ENCODE data around the gene UGT3A2.

UGT3A2 gene

DNA sequence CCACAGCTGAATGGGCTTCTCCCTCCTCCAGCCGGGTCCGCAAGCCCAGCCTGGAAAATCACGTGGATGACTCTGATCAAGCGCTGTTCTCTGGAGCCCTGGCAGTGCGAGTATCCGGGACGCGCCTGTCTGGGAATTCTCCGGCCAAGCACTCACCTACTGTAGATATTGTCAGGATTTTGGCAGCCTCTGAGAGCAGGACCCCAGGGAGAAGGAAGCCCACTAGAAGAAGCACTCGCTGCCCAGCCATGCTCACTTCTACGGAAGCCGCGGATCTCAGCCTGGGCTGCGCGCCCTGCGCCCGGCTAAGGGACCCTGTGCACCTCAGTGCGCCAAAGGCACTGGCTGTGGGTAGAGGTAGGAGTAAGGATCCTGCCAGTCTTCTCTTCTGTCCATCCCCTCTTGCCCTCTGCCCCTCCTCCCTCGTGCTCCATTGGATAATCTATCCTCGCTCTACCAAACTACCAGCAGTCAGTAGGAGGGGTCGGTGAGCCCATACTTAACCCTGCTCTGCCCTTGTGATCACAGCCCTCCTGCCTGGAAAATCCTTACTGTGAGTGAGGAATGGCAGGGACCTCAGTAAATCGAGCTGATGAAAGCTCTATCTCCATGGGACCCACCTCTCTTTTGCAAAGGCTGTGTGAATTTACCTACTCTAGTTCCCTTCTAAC, at the start of gene UGT3A2:
TSS of gene UGT3A2 (minus strand) at position 343 of the 671 bp plus-strand sequence. CDS start at position 250, 93 bp downstream.
- no peak for DNase-seq (ENCODE audit: low read depth)

- no peak for DNase-seq (ENCODE audit: low read depth)
These were observed 44.6 kb upstream of the UGT3A2 start for GRCh38 chr5:36111238-36111637.

DNA sequence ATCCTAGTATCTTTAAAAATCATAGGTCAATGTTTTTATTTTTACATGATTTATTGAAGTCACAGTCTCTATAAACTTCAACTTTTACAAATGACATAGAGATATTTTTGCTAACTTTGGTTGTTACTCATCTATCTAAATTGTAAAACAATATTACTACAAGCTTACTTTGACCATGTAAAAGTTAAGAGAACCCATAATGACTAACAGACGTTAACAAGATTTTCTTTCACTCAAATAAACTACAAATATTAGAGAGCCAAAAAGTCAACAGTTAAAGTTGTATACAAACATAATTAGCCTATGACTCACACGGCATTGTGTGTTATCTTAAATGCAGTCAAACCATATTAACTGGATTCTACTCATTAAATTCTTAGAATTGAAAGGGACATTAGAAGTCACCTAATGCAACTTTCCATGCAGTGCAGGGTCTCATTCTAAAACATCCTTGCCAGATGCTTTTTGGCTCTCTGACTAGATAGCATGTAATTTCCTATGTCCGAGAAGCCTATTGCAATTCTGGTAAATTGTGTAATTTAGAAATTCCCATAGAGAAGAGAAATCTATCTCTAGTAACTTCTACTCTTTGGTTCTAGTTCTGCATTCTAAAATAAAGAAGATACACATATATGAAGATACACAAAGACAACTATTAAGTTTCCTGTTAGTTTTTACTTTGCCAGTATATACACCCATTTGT, 42.2 kb upstream of the UGT3A2 start:
- peak; percentile 41 for DNase-seq (ENCODE audit: low read depth)

DNA sequence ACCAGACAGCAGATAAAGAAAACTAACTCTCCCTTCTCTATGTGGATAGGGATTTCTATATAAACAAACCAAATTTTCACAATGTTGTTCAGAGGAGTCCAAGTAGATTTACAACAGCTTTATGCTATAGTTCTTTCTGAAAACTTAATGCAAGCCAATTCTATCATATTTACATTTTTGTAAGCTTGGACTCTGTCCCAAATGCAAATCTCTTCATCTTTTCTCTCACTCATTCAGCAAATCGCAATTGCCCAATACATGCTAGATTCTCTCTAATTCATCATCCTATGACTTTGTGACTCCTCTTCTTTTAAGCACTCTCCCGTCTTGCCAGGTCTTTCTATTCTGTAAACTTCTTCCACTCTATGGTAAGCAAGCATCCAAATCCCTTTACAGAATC, 39.1 kb upstream of the UGT3A2 start:
- no peak for DNase-seq (ENCODE audit: low read depth)

DNA sequence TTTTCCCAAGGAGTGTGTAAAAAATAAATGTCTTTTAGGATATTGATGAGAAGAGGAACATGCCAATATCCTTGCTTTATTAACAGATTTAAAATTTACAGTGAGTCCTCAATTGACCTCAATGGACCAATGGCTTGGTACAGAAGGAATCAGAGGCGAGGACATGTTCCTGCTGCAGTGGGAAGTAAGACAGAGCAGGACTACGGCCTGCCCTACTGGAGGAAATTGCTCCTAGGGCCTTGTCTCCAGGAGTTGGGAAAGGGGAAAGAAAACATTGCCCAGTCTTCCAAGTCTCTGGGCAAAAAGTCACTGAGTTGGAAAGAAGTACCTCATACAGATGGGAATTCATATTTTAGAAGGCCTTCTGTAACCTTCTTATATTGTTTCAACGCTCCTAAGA, 33.1 kb upstream of the UGT3A2 start:
- DNase-seq (ENCODE audit: low read depth): no peak

GRCh38 chr5:36096486-36096885, 29.8 kb upstream of the UGT3A2 start:
- no peak for DNase-seq (ENCODE audit: low read depth)

- DNase-seq (ENCODE audit: low read depth): peak; percentile 13
These were observed 23.3 kb upstream of the UGT3A2 start for GRCh38 chr5:36089989-36090388.

DNA sequence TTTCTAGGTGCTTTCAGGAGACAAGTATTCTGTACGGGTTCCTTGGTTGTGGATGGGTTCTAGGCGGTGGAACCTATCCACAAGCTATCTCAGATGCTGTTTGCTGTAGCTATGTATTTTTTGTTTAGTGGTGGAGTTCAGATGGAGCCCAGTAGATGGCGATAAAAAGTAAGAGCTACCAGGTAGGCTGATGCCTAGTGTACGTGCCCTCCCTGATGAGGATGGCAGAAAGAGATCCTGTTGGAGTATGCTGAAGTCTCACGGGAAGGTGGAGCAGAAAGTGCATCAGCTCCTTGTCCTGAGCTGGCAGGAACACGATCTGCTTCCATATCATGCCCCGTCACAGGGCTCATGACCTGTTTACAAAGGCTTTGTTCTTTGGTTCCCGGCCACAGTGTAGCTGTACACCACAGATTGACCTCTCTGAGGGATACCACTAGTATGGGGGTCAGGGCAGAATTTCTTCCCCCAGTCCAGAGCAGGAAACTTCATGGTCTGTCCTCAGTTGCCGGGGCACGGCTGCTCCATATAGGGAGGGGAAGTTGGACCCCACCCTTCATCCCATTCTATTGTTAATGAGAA, 12.6 kb upstream of the UGT3A2 start:
- peak; percentile 29 for DNase-seq (ENCODE audit: low read depth)

- DNase-seq (ENCODE audit: low read depth): no peak
These were observed 11.7 kb upstream of the UGT3A2 start for GRCh38 chr5:36078430-36078829.

DNA sequence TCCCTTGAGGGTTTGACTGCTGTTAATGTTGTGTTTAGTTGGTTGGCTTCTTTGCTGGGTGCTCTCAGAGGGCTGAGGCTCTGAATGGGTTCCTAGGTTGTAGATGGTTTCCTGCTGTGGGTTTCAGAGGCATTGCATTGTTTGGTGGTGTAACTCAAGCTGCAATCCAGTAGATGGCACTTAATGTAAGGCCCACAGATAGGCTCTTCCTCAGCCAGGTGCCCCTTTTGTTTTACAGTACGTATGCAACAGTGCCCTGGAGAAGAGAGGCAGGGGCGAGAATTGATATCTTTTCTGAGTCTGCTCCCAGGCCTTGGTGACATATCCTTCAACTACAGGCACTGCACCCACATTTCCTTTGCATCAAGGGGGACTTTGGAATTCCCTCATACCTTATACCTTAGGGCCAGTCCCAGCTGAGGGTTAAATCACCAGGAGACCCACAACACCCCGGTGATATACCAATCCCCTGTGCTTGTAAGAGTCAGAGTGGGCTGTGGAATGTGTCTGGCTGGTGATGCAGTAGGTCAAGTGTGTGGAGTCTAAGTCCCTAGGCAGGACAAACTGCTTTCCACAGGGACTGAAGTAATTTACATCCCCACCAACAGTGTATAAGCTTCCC, 7.0 kb upstream of the UGT3A2 start:
- DNase-seq (ENCODE audit: low read depth): no peak

GRCh38 chr5:36070687-36071571, 4.2 kb upstream of the UGT3A2 start:
- DNase-seq (ENCODE audit: low read depth): no peak

DNA sequence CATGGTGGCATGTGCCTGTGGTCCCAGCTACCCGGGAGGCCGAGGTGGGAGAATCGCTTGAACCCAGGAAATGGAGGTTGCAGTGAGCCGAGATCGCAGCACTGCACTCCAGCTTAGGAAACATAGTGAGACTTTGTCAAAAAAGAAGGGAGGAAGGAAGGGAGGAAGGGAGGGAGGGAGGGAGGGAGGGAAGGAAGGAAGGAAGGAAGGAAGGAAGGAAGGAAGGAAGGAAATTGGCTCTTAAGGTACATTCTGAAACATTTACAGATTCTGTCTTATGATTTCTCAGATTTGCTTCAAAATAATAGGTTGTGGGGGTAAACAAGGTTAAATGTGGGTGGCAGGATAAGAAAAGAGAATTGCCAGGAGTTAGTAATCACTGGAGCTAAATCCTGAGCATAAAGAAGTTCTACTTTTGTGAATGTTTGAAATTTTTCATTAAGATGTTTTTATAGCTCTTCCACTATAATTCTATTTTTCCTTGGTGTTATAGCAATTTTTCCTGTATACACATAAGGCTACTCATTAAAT, 2.1 kb upstream of the UGT3A2 start:
- DNase-seq (ENCODE audit: low read depth): no peak

DNA sequence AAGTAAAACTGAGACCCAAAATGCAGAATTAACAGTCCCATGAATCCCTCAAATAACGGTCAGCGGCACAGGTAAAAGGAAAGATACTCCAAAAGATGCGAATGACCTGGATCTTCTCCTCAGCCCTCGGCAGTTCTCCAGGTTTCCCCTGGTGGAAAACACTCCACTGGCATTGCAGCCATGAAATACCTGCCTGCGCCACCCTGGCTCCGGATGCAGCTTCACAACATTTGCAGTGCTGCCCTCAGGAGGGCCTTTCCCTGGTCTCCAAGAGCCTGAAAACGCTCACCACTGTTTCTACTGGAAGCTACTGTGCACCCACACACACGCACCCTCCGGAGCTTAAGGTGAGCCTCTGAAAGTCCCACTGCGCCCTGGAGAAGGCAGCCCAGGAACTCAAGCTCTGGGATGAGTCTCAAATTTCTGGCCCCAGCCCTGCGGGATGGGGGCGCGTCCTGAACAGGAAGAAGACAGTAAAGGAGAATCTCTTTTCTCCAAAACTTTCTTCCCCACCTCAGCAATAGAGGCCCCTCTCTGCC, 612 bp downstream of the UGT3A2 start:
- DNase-seq (ENCODE audit: low read depth): no peak

DNA sequence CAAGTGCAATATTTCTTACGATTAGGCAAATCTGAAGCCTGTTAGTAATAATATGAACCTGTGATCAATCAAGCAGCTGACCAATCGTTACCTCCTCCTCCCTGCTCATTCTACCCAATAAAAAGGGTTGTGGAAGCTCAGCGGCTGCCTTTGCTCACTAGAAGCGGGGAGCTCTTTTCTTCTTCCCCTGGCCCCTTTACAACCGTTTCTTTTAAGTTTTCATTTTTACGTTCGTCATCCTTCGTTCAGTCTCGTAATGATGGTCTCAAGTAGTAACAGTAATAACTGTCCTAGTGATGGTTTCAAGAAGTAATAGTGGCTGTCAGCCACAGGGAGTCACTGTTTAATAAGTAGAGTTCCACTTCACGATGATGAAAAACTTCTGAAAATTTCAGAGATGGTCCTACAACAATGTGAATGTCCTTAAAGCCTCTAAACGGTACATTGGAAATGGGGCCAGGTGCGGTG, 6.2 kb downstream of the UGT3A2 start:
- peak; percentile 22 for DNase-seq (ENCODE audit: low read depth)

DNA sequence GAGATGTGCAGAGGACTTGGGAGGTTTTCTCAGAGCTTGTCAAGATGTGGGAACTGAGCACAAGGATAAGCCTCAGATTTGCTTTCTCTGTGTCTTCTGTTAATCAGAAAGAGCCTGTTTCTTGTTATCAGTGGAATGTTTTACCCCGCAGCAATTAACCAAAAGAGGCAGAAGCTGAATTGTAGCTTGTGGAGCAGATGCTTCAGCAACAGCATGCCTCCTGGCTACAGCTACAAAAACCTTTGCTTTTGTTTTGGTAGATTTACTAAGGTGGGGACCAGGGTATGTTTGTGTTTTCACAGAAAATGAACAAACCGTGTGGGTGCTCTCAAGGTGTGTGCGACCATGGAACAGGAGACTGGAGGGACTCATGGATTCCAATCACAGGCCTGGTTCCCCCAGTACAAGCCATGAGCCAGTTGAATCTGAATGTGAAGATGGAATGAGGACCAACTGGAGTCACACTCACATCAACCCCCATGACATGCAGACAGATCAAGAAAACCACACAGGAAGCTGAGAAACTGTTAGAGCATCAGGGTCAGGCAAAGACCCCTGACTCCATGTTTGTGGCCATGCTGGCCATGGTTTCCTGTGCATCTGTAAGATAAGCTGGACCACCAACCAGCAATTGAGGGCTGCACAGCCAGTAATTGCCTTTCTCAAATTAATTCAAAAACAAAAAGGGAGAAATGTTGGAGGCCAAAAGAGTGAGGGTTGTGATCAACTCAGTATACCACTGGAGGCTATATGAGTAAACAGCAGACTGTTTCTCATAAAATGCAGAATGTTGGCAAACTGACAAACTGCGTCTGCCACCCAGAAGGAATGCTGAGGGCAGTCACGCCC, 6.9 kb downstream of the UGT3A2 start:
- peak; percentile 64 for DNase-seq (ENCODE audit: low read depth)

DNA sequence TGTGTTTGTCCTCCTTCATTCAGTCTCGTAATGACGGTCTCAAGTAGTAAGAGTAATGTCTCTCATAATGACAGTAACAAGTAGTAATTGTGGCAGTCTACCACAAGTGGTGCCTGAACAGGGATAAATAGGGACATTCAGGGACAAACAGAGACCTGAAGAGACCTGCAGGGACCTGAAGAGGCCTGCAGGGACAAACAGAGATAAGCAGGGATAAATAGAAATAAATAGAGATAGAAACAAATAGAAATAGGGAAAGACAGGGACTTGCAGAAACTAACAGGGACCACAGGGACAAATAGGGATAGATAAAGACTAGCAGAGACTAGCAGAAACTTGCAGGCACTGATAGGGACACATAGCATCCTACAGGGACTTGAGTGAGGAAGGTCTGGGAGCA, 7.9 kb downstream of the UGT3A2 start:
- no peak for DNase-seq (ENCODE audit: low read depth)

DNA sequence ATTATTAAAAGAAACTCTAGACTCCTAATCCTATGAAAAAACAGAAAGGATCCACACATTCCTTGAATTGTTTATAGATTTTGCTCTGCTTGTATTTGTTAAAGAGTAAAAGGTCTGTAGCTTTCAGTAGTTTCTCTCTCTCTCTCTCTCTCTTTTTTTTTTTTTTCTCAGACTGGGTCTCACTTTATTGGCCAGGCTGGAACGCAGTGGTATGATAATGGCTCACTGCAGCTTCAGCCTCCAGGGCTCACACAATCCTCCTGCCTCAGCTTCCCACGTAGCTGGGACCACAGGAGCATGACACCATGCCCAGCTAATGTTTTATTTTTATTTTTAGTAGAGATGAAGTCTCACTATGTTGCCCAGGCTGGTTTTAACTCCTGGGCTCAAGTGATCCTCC, 9.3 kb downstream of the UGT3A2 start:
- no peak for DNase-seq (ENCODE audit: low read depth)

GRCh38 chr5:36056422-36056821, 10.3 kb downstream of the UGT3A2 start:
- DNase-seq (ENCODE audit: low read depth): no peak

GRCh38 chr5:36055984-36056383, 10.7 kb downstream of the UGT3A2 start:
- no peak for DNase-seq (ENCODE audit: low read depth)

GRCh38 chr5:36054647-36055046, 12.0 kb downstream of the UGT3A2 start:
- peak; percentile 35 for DNase-seq (ENCODE audit: low read depth)

All from fibroblast of gingiva (primary cell).